K562 (cell line): Measurements from ENCODE around the gene CUL5. TPM values are rescaled to one million over a fixed set of nuclear protein-coding genes. Genes with fewer than 3 reads are reported as not detected.

Experiments used
- AFF4 ChIP-seq: sonication (generic); formaldehyde crosslinking; IDR thresholded peaks from 2 replicates; pipeline ENCODE4 v1.8.0; 2023; ENCODE audit warnings: mild to moderate bottlenecking, missing genetic modification reagents
- CREB1 ChIP-seq, 2 experiments: sonication (generic) in 1 of 2; formaldehyde crosslinking in 1 of 2; IDR thresholded peaks; 2 replicates each; pipeline versions ENCODE4 v1.6.1 to v1.8.0; 2012 to 2022; ENCODE audit warnings: inconsistent platforms in 1 of 2, mild to moderate bottlenecking in 1 of 2, missing genetic modification reagents in 1 of 2, moderate library complexity in 1 of 2
- EZH2 ChIP-seq: IDR thresholded peaks from 2 replicates; pipeline ENCODE4 v1.6.1; 2012; ENCODE audit warnings: low read depth, mild to moderate bottlenecking, inconsistent platforms, low read length, borderline replicate concordance
- MAFF ChIP-seq: IDR thresholded peaks from 2 replicates; pipeline ENCODE4 v1.6.1; 2012; ENCODE audit warnings: low read length, improper control_type of control experiment
- MBD2 ChIP-seq: sonication (generic); IDR thresholded peaks from 2 replicates; pipeline ENCODE4 v1.6.1; 2016; ENCODE audit warnings: low read depth, borderline replicate concordance
- MEIS2 ChIP-seq: fragments of 450-650 bp; IDR thresholded peaks from 2 replicates; pipeline ENCODE4 v1.6.1; 2014; ENCODE audit warnings: mild to moderate bottlenecking; ENCODE audit not compliant: partially characterized antibody
- POLR2H ChIP-seq: IDR thresholded peaks from 2 replicates; pipeline ENCODE4 v1.6.1; 2016; ENCODE audit warnings: missing genetic modification characterization, low read depth, mild to moderate bottlenecking, control low read depth, missing compliant biosample characterization, moderate library complexity
- SAP30 ChIP-seq: fragments of 200-600 bp; sonication (generic); IDR thresholded peaks from 2 replicates; pipeline ENCODE4 v1.6.1; 2012; ENCODE audit warnings: borderline replicate concordance, low read depth, mild to moderate bottlenecking, moderate library complexity, low read length, control low read depth, inconsistent platforms; ENCODE audit not compliant: insufficient read depth, poor library complexity, severe bottlenecking
- ZNF699 ChIP-seq: fragments of 250-450 bp; sonication (Bioruptor Pico); IDR thresholded peaks from 2 replicates; pipeline ENCODE4 v1.8.0; 2021; ENCODE audit warnings: mild to moderate bottlenecking, moderate library complexity; ENCODE audit not compliant: insufficient replicate concordance
- polyA plus RNA-seq, 8 experiments: library from polyadenylated mRNA; depleted of rRNA in 4 of 8; stranded (reverse) in 5 of 8; unstranded in 3 of 8; fragments of >200 nt; fragmentation: Nextera tagmentation in 2 of 8; fragmentation: Illumina TruSeq in 1 of 8; extraction: Ambion mirVana in 2 of 8; extraction: Trizol in 1 of 8; gene quantifications; 2 replicates each; pipeline versions ENCODE4 v1.2.1 to v1.2.3, GENCODE V29; 2011 to 2014; ENCODE audit warnings: inconsistent platforms in 1 of 8, missing spikeins in 1 of 8
- total RNA-seq, 7 experiments: library from RNA; depleted of rRNA in 6 of 7; stranded (reverse); fragments of >200 nt in 6 of 7; fragmentation: Illumina TruSeq in 2 of 7; extraction: Trizol in 2 of 7; gene quantifications; 2 replicates each; pipeline versions ENCODE4 v1.2.1 to v1.2.3, GENCODE V29; 2011 to 2021; ENCODE audit warnings: low replicate concordance in 1 of 7
- TF ChIP-seq, protein P1 (sequence below), 2 experiments: IDR thresholded peaks; 2 replicates each; pipeline ENCODE4 v1.6.1; 2011; ENCODE audit warnings: borderline replicate concordance in 1 of 2, control low read depth in 1 of 2, low read depth in 1 of 2, low read length in 1 of 2, mild to moderate bottlenecking in 1 of 2, mixed read lengths in 1 of 2, moderate library complexity in 1 of 2; ENCODE audit not compliant: insufficient read depth in 1 of 2, insufficient read length in 1 of 2, poor library complexity in 1 of 2, severe bottlenecking in 1 of 2; ENCODE audit errors: extremely low read depth in 1 of 2
- TF ChIP-seq, protein P2 (sequence below), 2 experiments: fragments of 250-450 bp in 1 of 2; fragments of 450-650 bp in 1 of 2; sonication (Bioruptor Pico) in 1 of 2; IDR thresholded peaks; 2 replicates each; pipeline versions ENCODE4 v1.6.1 to v1.8.0; 2016 to 2021; ENCODE audit warnings: mild to moderate bottlenecking in 2 of 2, moderate library complexity in 2 of 2, missing compliant biosample characterization in 1 of 2, missing genetic modification characterization in 1 of 2
- TF ChIP-seq, protein P3 (sequence below): sonication (generic); formaldehyde crosslinking; IDR thresholded peaks from 2 replicates; pipeline ENCODE4 v1.5.0; 2020; ENCODE audit warnings: missing genetic modification reagents
- TF ChIP-seq, protein P4 (sequence below), 2 experiments: fragments of 450-650 bp; conservative IDR thresholded peaks; 2 replicates each; pipeline ENCODE4 v1.6.1; 2017; ENCODE audit warnings: mild to moderate bottlenecking in 2 of 2, moderate library complexity in 2 of 2

CUL5 gene
- total and polyA plus RNA-seq, 9 of the 15 experiments (the other 6 are each of a cell fraction or from before 2014, with no cell fraction given): 14.3 to 45.9 (median 23.0) TPM

GRCh38 chr11:108121274-108122155 is 112.8 kb downstream of the CUL5 start, which contains the start of gene ACAT1 (continued):
- TF ChIP-seq AFF4 (CRISPR knock-in tag) (peak; percentile 81; the same call in 1 of the 2 replicates), POLR2H (peak; percentile 77), MBD2 (0 out of 2 replicates have a peak, but pooled peaks have one; percentile 55), EZH2 (no peak), MEIS2 (peak; percentile 80), MAFF (no peak), SAP30 (peak; percentile 78), CREB1 (IDR thresholded peaks at IDR 0.05) (0 out of 2 replicates have a peak, but pooled peaks have one; percentile 29), CREB1 (CRISPR knock-in tag; IDR thresholded peaks at IDR 0.05) (peak; percentile 62; the same call in 1 of the 2 replicates), ZNF699 (CRISPR knock-in tag) (no peak)
- TF ChIP-seq, protein P1, sequence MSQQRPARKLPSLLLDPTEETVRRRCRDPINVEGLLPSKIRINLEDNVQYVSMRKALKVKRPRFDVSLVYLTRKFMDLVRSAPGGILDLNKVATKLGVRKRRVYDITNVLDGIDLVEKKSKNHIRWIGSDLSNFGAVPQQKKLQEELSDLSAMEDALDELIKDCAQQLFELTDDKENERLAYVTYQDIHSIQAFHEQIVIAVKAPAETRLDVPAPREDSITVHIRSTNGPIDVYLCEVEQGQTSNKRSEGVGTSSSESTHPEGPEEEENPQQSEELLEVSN (IDR thresholded peaks at IDR 0.05; ENCODE audit: borderline replicate concordance in 1 of 2, extremely low read depth in 1 of 2, insufficient read depth in 1 of 2, insufficient read length in 1 of 2, low read depth in 1 of 2, low read length in 1 of 2, poor library complexity in 1 of 2, severe bottlenecking in 1 of 2): peak; percentile 8 to 81
- TF ChIP-seq, protein P2, sequence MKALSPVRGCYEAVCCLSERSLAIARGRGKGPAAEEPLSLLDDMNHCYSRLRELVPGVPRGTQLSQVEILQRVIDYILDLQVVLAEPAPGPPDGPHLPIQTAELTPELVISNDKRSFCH (CRISPR knock-in tag; IDR thresholded peaks at IDR 0.05): no peak
- TF ChIP-seq, protein P2 (tag; IDR thresholded peaks at IDR 0.05): 0 out of 2 replicates have a peak, but pooled peaks have one; percentile 65
- TF ChIP-seq, protein P3, sequence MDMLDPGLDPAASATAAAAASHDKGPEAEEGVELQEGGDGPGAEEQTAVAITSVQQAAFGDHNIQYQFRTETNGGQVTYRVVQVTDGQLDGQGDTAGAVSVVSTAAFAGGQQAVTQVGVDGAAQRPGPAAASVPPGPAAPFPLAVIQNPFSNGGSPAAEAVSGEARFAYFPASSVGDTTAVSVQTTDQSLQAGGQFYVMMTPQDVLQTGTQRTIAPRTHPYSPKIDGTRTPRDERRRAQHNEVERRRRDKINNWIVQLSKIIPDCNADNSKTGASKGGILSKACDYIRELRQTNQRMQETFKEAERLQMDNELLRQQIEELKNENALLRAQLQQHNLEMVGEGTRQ: peak; percentile 55
- TF ChIP-seq, protein P4, sequence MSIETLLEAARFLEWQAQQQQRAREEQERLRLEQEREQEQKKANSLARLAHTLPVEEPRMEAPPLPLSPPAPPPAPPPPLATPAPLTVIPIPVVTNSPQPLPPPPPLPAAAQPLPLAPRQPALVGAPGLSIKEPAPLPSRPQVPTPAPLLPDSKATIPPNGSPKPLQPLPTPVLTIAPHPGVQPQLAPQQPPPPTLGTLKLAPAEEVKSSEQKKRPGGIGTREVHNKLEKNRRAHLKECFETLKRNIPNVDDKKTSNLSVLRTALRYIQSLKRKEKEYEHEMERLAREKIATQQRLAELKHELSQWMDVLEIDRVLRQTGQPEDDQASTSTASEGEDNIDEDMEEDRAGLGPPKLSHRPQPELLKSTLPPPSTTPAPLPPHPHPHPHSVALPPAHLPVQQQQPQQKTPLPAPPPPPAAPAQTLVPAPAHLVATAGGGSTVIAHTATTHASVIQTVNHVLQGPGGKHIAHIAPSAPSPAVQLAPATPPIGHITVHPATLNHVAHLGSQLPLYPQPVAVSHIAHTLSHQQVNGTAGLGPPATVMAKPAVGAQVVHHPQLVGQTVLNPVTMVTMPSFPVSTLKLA (conservative IDR thresholded peaks at IDR 0.05): peak; percentile 91 to 94
